ENCODE results near the gene PHYKPL.

- TF ChIP-seq POLR2AphosphoS5 (IDR thresholded peaks at IDR 0.05; ENCODE audit: insufficient read depth, low read depth, low read length) = no peak
- no peak for TF ChIP-seq CTCF (IDR thresholded peaks at IDR 0.05; ENCODE audit: extremely low read depth in 1 of 2, insufficient read depth in 1 of 2, low read depth in 1 of 2, low read length in 2 of 2)
- TF ChIP-seq POLR2A (IDR thresholded peaks at IDR 0.05; ENCODE audit: low read depth, low read length) = no peak
- TF ChIP-seq, protein P1, sequence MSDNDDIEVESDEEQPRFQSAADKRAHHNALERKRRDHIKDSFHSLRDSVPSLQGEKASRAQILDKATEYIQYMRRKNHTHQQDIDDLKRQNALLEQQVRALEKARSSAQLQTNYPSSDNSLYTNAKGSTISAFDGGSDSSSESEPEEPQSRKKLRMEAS (IDR thresholded peaks at IDR 0.05; ENCODE audit: insufficient read depth, insufficient read length) = no peak
- no peak for TF ChIP-seq FOS (IDR thresholded peaks at IDR 0.05; ENCODE audit: borderline replicate concordance, insufficient read depth, low read length)
- no peak for TF ChIP-seq EZH2 (IDR thresholded peaks at IDR 0.05; ENCODE audit: borderline replicate concordance, low read depth, low read length, severe bottlenecking)
- no peak for TF ChIP-seq JUN (IDR thresholded peaks at IDR 0.05; ENCODE audit: borderline replicate concordance, insufficient read depth, insufficient read length, low read depth)
- no peak for TF ChIP-seq GATA2 (IDR thresholded peaks at IDR 0.05; ENCODE audit: insufficient read depth, insufficient read length, low read depth, low read length)
These were observed 55.0 kb downstream of the PHYKPL start for GRCh38 chr5:178177569-178177968.
